ENCODE results near the gene APP. TPM values are rescaled to one million over a fixed set of nuclear protein-coding genes. Genes with fewer than 3 reads are reported as not detected.

APP gene
- total and polyA plus RNA-seq, 4 donors, result 86.9 to 414 (median 367) TPM

GRCh38 chr21:25871566-25871965 is 299.0 kb downstream of the APP start:
- no peak for DNase-seq
- no peaks in the 10 kb centered on the region for H3K27me3 ChIP-seq (ENCODE audit: control insufficient read depth in 3 of 3, insufficient read depth in 3 of 3, low read length in 2 of 3)
- H3K9ac ChIP-seq (ENCODE audit: insufficient read depth in 1 of 2, low read length in 2 of 2), result no peak overlapping the region
- no peaks in the 10 kb centered on the region for H3K4me1 ChIP-seq (ENCODE audit: control insufficient read depth in 5 of 5, insufficient read depth in 5 of 5, low read length in 5 of 5)
- no peak overlapping the region for H3K4me3 ChIP-seq
- H3K36me3 ChIP-seq (ENCODE audit: control insufficient read depth in 4 of 4, insufficient read depth in 4 of 4, low read length in 4 of 4), result peaks cover 0 to 2% (median 0%) of the 10 kb centered on the region in 4 donors
- peaks cover 0 to 4% (median 0%) of the 10 kb centered on the region in 4 donors for H3K9me3 ChIP-seq (ENCODE audit: control insufficient read depth in 4 of 4, insufficient read depth in 3 of 4, low read length in 3 of 4)
- WGBS, 2 donors, result 99% methylated on average over 3 of the region's 3 CpGs
- no peak overlapping the region for H3K27ac ChIP-seq (ENCODE audit: low read depth in 1 of 2, low read length in 1 of 2)
- no peak for ATAC-seq (ENCODE audit: insufficient read depth, low FRiP score)
- TF ChIP-seq CTCF (IDR thresholded peaks at IDR 0.05; ENCODE audit: control extremely low read depth, extremely low read depth), result no peak

GRCh38 chr21:25870084-25870483 is 300.5 kb downstream of the APP start:
- WGBS, 2 donors, result 77 to 88% methylated on average over 4 of the region's 4 CpGs
- ATAC-seq (ENCODE audit: insufficient read depth, low FRiP score) (no peak), DNase-seq (no peak)
- TF ChIP-seq CTCF (IDR thresholded peaks at IDR 0.05; ENCODE audit: control extremely low read depth, extremely low read depth), result no peak
- H3K9me3 ChIP-seq (ENCODE audit: control insufficient read depth in 4 of 4, insufficient read depth in 3 of 4, low read length in 3 of 4), result peaks cover 0 to 4% (median 0%) of the 10 kb centered on the region in 4 donors
- H3K4me3 ChIP-seq, result no peak overlapping the region
- peaks cover 0 to 2% (median 0%) of the 10 kb centered on the region in 4 donors for H3K36me3 ChIP-seq (ENCODE audit: control insufficient read depth in 4 of 4, insufficient read depth in 4 of 4, low read length in 4 of 4)
- peaks cover 0 to 3% (median 0%) of the 10 kb centered on the region in 5 donors for H3K4me1 ChIP-seq (ENCODE audit: control insufficient read depth in 5 of 5, insufficient read depth in 5 of 5, low read length in 5 of 5)
- H3K27me3 ChIP-seq (ENCODE audit: control insufficient read depth in 3 of 3, insufficient read depth in 3 of 3, low read length in 2 of 3), result no peaks in the 10 kb centered on the region
- no peak overlapping the region for H3K9ac ChIP-seq (ENCODE audit: insufficient read depth in 1 of 2, low read length in 2 of 2)
- no peak overlapping the region for H3K27ac ChIP-seq (ENCODE audit: low read depth in 1 of 2, low read length in 1 of 2)

- no peaks in the 10 kb centered on the region for H3K27me3 ChIP-seq (ENCODE audit: control insufficient read depth in 3 of 3, insufficient read depth in 3 of 3, low read length in 2 of 3)
- peaks cover 0 to 2% (median 0%) of the 10 kb centered on the region in 4 donors for H3K9me3 ChIP-seq (ENCODE audit: control insufficient read depth in 4 of 4, insufficient read depth in 3 of 4, low read length in 3 of 4)
- peaks cover 0 to 2% (median 0%) of the 10 kb centered on the region in 4 donors for H3K36me3 ChIP-seq (ENCODE audit: control insufficient read depth in 4 of 4, insufficient read depth in 4 of 4, low read length in 4 of 4)
- TF ChIP-seq CTCF (IDR thresholded peaks at IDR 0.05; ENCODE audit: control extremely low read depth, extremely low read depth), result no peak
- no peak overlapping the region for H3K9ac ChIP-seq (ENCODE audit: insufficient read depth in 1 of 2, low read length in 2 of 2)
- no peak for ATAC-seq (ENCODE audit: insufficient read depth, low FRiP score)
- 98 to 100% methylated on average over 1 of the region's 1 CpG for WGBS, 2 donors
- DNase-seq, result no peak
- no peak overlapping the region for H3K4me3 ChIP-seq
- no peak overlapping the region for H3K27ac ChIP-seq (ENCODE audit: low read depth in 1 of 2, low read length in 1 of 2)
- H3K4me1 ChIP-seq (ENCODE audit: control insufficient read depth in 5 of 5, insufficient read depth in 5 of 5, low read length in 5 of 5), result peaks cover 0 to 3% (median 0%) of the 10 kb centered on the region in 5 donors
Measured at GRCh38 chr21:25867061-25867460, 303.5 kb downstream of the APP start.

GRCh38 chr21:25863747-25864146 is 306.8 kb downstream of the APP start:
- ATAC-seq (ENCODE audit: insufficient read depth, low FRiP score) (no peak), DNase-seq (no peak)
- H3K9me3 ChIP-seq (ENCODE audit: control insufficient read depth in 4 of 4, insufficient read depth in 3 of 4, low read length in 3 of 4), result no peaks in the 10 kb centered on the region
- no peaks in the 10 kb centered on the region for H3K36me3 ChIP-seq (ENCODE audit: control insufficient read depth in 4 of 4, insufficient read depth in 4 of 4, low read length in 4 of 4)
- no peak overlapping the region for H3K9ac ChIP-seq (ENCODE audit: insufficient read depth in 1 of 2, low read length in 2 of 2)
- H3K4me1 ChIP-seq (ENCODE audit: control insufficient read depth in 5 of 5, insufficient read depth in 5 of 5, low read length in 5 of 5), result peaks cover 0 to 3% (median 0%) of the 10 kb centered on the region in 5 donors
- 85 to 86% methylated on average over 4 of the region's 4 CpGs for WGBS, 2 donors
- H3K27ac ChIP-seq (ENCODE audit: low read depth in 1 of 2, low read length in 1 of 2), result no peak overlapping the region
- no peaks in the 10 kb centered on the region for H3K27me3 ChIP-seq (ENCODE audit: control insufficient read depth in 3 of 3, insufficient read depth in 3 of 3, low read length in 2 of 3)
- no peak overlapping the region for H3K4me3 ChIP-seq
- no peak for TF ChIP-seq CTCF (IDR thresholded peaks at IDR 0.05; ENCODE audit: control extremely low read depth, extremely low read depth)

All from lung (tissue), 12 donors.